Colonic mucosa (tissue), 4 donors: Measurements from ENCODE around the gene EPHA1. TPM values are rescaled to one million over a fixed set of nuclear protein-coding genes. Genes with fewer than 3 reads are reported as not detected.

Experiments used
- DNase-seq: peaks from one replicate; pipeline ENCODE4 v3.0.0-alpha.2; 2020
- H3K27ac ChIP-seq: fragments of 200-600 bp; one replicate; pipeline ENCODE4 v1.8.0; 2021
- H3K27me3 ChIP-seq: fragments of 200-600 bp; one replicate; pipeline ENCODE4 v1.8.0; 2021
- H3K36me3 ChIP-seq: fragments of 200-600 bp; one replicate; pipeline ENCODE4 v1.8.0; 2021
- H3K4me1 ChIP-seq: fragments of 200-600 bp; one replicate; pipeline ENCODE4 v1.8.0; 2021; ENCODE audit warnings: mild to moderate bottlenecking
- H3K4me3 ChIP-seq: fragments of 200-600 bp; one replicate; pipeline ENCODE4 v1.8.0; 2021
- H3K9ac ChIP-seq, 2 donors: one replicate each; pipeline ENCODE4 v1.7.0; 2013; ENCODE audit warnings: control low read depth in 2 of 2, low read depth in 2 of 2, low read length in 2 of 2
- H3K9me3 ChIP-seq: fragments of 200-600 bp; one replicate; pipeline ENCODE4 v1.8.0; 2021
- CTCF ChIP-seq: fragments of 200-600 bp; IDR thresholded peaks from one replicate; pipeline ENCODE4 v1.8.0; 2022; ENCODE audit warnings: antibody characterized with exemption, mild to moderate bottlenecking
- intact Hi-C: fragments of 100-400 bp; cut with DNase I; formaldehyde crosslinking; loops from one replicate; pipeline ENCODE4 v1.14.1; 2022
- total RNA-seq, 2 donors: library from RNA; stranded (reverse); fragmentation: NEBNext Ultra II Directional in 1 of 2; extraction: Animal tissue kit (Norgen Biotek cat#: 25700) in 1 of 2; gene quantifications; one replicate each; pipeline ENCODE4 v1.2.1, GENCODE V29; 2021
- donor health status: healthy.
- donor health status: DM: no; HTN: no; CAD: no.
- donor health status: DM: no; HTN: no; CAD: no.

The EPHA1 gene
- total RNA-seq, 2 donors from 2014 or later: 16.0 to 18.4 TPM

GRCh38 chr7:143356414-143357050, 52.1 kb downstream of the EPHA1 start:
- no peaks in the 10 kb centered on the region for H3K4me1 ChIP-seq

GRCh38 chr7:143355450-143356385, 52.9 kb downstream of the EPHA1 start:
- Histone ChIP-seq H3K9ac (no peak overlapping the region), H3K9me3 (no peaks in the 10 kb centered on the region), H3K27ac (no peak overlapping the region), H3K4me1 (no peaks in the 10 kb centered on the region), H3K27me3 (peaks cover 2% of the 10 kb centered on the region), H3K4me3 (no peak overlapping the region), H3K36me3 (no peaks in the 10 kb centered on the region)
- no peak for DNase-seq
- intact Hi-C loops: no loop called here
- no peak for TF ChIP-seq CTCF

More at GRCh38 chr7:143356414-143357050, 52.1 kb downstream of the EPHA1 start:
- DNase-seq: no peak
- Histone ChIP-seq H3K27me3 (peaks cover 7% of the 10 kb centered on the region), H3K9me3 (no peaks in the 10 kb centered on the region), H3K27ac (no peak overlapping the region), H3K9ac (no peak overlapping the region), H3K4me3 (no peak overlapping the region), H3K36me3 (no peaks in the 10 kb centered on the region)
- TF ChIP-seq CTCF: no peak
- intact Hi-C loops: no loop called here

GRCh38 chr7:143354965-143355364, 53.7 kb downstream of the EPHA1 start:
- no peaks in the 10 kb centered on the region for H3K4me1 ChIP-seq
- intact Hi-C loops: no loop called here
- DNase-seq: no peak
- H3K9ac ChIP-seq: no peak overlapping the region
- H3K36me3 ChIP-seq: no peaks in the 10 kb centered on the region
- H3K9me3 ChIP-seq: no peaks in the 10 kb centered on the region
- H3K27ac ChIP-seq: no peak overlapping the region
- no peak overlapping the region for H3K4me3 ChIP-seq
- no peak for TF ChIP-seq CTCF
- H3K27me3 ChIP-seq: no peaks in the 10 kb centered on the region

GRCh38 chr7:143354376-143354775, 54.3 kb downstream of the EPHA1 start:
- Histone ChIP-seq H3K27ac (no peak overlapping the region), H3K4me3 (no peak overlapping the region), H3K9ac (no peak overlapping the region), H3K4me1 (no peaks in the 10 kb centered on the region), H3K27me3 (no peaks in the 10 kb centered on the region), H3K9me3 (no peaks in the 10 kb centered on the region), H3K36me3 (no peaks in the 10 kb centered on the region)
- intact Hi-C loops: no loop called here
- no peak for DNase-seq
- no peak for TF ChIP-seq CTCF

- H3K4me1 ChIP-seq: no peaks in the 10 kb centered on the region
- no peak overlapping the region for H3K27ac ChIP-seq
- no peaks in the 10 kb centered on the region for H3K36me3 ChIP-seq
- no peaks in the 10 kb centered on the region for H3K9me3 ChIP-seq
- H3K4me3 ChIP-seq: no peak overlapping the region
- TF ChIP-seq CTCF: no peak
- no peaks in the 10 kb centered on the region for H3K27me3 ChIP-seq
- intact Hi-C loops: no loop called here
- no peak for DNase-seq
- no peak overlapping the region for H3K9ac ChIP-seq
These were observed 56.1 kb downstream of the EPHA1 start for GRCh38 chr7:143352531-143353002.
